ENCODE results near the gene QDPR.

The QDPR gene

DNA sequence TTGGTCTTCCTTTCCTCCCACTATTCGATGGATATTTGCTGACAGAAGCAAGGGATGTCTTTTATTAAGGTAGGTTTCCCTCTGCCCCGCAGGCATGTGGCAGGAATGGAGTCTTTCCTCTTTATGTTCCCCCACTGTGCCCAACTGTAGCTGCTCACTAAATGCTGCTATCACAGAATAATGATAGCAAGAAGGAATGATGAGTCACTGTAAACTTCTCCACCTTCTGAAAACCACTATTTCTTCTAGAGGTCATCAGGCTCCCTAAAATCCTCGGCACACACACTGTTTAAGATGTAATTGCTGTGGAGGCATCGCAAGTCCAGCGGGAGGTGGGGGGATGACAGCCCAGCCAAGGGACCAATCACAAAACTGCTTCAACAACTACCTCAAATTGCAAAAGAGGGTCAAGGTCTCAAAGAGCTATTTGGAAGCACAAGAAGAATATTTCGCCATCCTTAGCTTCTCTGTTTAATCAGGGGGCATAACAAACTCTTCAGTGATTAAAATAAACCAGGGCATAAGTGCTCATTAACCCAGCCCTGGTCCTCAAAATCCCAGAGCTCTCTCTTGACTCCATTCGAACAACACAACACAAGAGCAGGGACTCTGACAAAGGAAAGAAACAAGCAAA is 13.9 kb downstream of the QDPR start:
- peak in 1 of 42 donors; percentile 21 for DNase-seq
- intact Hi-C loops (cut with DNase I) = no loop called here

DNA sequence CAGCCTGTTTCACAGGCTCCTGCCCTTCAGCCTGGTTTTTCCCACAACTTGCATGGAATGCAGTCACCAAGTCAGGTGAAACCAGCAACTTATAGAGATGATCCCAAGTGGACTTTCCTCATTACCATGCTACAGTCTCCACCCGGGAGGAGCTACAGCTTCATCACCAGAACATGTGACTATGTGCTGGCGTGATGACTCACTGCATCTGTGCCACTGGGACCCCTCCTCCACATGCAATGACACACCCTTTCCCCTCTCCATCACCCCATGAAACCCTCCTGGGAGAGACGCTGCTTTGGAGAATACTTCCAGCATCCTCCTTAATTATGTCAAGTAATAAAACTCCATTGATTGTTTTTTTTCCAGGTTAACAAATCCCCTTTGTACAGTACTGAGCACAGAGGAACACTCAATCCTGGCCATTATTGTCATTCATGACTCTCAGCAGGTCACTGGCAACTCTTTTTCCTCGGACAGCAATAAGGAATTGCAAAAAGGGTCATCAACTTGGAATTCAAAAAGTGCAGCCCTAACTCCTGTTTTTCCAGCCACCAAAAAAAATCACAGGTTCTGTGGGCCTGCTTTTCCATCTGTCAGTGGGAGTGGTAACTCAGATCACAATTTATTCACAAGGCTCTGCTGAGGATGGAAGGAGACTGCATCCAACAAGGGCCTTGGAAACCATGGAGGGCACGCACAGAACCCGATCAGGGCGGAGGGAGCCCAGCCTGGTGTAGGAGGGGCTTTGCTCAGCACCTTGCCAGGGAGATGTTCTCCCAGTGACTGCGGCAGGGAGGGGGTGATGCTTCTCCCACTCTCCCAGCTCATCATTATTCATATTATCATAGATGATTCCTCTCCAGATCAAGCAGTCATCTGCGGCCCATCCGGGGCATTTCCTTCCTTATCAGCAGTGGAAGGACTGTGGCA is 17.4 kb downstream of the QDPR start:
- peak; percentile 48 to 92 (median 76) for DNase-seq
- intact Hi-C loops (cut with DNase I) = no loop called here

DNA sequence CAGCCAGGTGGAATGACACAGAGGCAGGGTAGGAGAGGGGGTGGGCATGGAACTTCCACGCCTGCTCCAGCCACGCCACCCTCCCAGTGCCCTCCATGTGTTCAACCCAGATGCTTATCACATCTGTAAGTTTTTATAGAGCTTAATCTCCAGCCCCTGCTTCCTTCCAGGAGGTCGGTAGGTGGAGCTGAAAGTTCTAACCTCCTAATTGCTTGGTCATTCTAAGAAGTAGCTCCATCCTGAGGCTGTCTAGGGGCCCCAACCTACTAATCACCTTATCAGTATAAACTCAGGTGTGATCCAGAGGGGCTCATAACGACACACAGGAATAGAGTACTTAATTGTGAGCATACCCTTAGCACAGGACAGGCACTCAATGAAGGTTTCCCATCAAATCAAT is 18.3 kb downstream of the QDPR start:
- intact Hi-C loops (cut with DNase I) = no loop called here

DNA sequence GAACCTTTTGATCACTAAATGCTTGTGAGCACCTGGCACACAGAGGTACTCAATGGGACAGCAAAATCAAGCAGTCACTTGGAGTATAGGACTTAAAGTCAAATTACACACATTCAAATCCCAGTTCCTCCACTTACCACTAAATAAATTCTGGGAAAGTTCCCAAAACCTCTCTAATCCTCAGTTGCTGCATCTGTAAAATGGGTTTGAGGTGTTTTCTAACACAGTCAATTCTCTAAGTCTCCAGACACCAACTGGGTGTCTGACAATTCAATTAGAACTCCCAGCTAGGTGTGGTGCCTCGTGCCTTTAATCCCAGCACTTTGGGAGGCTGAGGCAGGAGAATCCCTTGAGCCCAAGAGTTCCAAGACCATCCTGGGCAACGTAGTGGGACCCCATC is 19.0 kb downstream of the QDPR start:
- DNase-seq = peak in 1 of 42 donors; percentile 16
- intact Hi-C loops (cut with DNase I) = no loop called here

More for the DNA sequence above, 18.3 kb downstream of the QDPR start:
- DNase-seq = peak in 1 of 42 donors; percentile 21

DNA sequence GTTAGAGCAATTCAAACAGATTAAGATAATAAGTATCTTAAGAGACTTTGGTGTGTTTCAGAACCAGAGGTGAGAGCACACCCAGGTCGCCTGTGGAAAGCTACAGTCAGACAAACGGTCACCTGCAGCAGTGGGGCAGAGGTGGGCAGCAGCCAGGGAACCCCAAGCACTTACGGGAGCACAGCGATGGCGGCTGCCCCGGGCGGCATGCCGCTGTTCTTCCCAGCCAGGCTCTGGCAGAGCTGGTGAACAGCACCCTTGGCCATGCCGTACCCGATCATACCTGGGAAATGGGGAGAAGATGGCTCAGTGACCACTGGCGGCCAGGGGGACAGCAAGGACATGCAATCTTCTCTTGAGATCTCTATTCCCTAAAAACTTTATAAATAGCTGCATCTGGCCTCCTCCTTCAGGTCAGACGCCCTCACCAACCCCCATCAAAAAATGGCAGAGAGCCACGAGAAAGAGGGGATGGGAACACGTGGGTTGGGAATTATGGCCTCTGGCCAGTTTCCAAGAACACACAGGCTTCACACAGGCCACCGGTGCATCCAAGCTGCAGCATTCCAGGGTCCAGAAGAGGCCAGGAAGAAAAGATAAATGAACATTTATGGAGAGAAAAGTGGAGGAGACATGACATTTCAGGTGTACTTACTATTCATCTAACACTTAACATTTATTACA is 19.7 kb downstream of the QDPR start:
- intact Hi-C loops (cut with DNase I) = no loop called here
- DNase-seq = peak in 1 of 42 donors; percentile 24

DNA sequence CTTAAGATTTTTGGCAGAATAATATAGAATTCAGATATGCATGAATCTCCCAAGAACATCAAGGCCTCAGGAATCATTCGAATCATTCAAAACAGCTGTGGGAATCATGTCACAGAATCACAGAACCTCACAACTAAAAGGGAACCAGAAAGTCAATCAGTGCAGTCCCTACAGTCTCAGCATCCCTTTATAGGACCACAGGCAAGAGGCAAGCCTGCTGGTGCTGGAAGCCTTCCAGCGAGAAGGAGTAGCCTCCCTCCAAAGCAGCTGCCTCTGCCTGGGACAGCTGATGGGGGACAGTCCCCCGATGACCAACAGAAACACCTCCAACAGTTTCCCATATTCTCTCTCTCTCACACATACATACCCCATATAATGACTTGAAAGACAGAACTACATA is 20.7 kb downstream of the QDPR start:
- intact Hi-C loops (cut with DNase I) = no loop called here
- DNase-seq = peak in 4 of 42 donors; percentile 26 to 70 (median 39)

DNA sequence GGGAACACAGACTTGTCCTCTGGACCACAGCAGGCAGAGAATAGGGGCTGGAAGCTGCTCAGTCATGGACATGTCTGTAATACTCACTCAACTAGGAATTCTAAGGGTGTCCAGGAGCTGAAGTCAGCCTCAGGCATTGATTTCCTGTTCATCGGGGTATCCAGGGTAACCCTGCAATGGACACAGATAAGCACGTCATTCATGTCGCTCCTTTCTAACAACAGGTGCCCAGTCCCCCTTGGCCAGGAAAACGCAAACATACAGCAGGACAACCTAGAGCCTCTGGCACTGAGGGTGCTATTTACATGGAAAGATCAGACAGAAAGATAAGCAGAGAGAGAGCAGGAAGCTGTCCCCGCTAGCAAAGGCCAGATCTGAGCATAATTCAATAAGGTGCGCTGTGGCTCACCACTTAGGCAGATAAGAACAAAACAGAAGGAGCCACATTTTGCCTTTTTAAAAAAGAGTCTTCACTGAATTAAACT is 21.3 kb downstream of the QDPR start:
- intact Hi-C loops (cut with DNase I) = no loop called here
- no peak for DNase-seq

DNA sequence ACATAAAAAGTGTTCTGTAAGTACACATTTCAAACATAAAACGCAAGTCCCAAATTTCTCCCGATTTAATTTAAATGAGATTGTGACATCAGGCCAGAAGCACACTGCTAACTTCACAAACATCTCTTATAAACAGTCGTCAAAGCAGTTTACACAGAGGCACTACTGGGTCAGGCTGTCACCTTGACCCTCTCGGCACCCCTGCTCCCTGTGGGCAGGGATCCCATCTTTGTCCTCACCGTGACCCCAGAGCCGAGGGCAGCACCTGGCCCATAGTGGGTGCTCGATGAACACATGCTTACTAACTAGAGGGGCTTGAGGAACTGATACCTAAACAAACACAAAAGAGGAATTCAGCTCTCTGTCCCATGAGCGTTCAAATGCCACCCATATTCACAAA is 22.2 kb downstream of the QDPR start:
- peak in 1 of 42 donors; percentile 25 for DNase-seq
- intact Hi-C loops (cut with DNase I) = no loop called here

DNA sequence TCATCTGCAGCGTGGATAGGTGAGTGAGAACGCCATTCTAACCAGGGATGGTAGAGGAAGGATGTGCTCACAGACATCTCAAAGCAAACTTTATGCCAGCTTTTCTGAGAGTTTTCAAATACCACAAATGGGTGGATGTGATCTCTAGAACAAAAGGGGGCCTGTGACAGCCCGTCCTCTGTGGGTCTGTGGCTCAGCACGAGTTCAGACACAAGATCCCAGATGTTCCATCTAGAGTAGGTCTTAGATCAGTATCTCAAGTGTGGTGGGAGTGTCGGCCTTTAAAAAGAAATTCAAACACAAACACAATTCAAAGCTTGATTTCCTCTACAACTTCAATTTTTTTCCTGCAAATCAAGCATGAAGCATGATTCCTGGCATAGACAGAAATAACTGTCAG is 22.8 kb downstream of the QDPR start:
- peak in 1 of 42 donors; percentile 23 for DNase-seq
- intact Hi-C loops (cut with DNase I) = no loop called here

DNA sequence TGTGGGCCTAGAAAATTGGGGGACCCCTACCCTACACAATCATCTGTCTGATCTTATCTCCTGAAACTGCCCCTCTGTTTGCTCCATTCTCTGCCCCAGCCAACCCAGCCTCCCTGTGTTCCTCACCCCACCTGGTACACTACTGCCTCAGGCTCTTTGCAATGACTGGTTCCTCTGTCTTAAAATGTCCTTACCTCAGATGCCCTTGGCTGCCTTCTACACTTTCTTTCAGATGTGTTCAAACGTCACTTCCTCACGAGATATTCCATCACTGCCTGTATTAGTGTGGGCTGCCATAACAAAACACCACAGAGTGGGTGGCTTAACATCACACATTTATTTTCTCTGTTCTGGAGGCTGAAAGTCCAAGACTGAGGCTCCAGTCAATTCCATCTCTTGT is 29.2 kb downstream of the QDPR start:
- intact Hi-C loops (cut with DNase I) = no loop called here
- DNase-seq = peak in 1 of 42 donors; percentile 21

DNA sequence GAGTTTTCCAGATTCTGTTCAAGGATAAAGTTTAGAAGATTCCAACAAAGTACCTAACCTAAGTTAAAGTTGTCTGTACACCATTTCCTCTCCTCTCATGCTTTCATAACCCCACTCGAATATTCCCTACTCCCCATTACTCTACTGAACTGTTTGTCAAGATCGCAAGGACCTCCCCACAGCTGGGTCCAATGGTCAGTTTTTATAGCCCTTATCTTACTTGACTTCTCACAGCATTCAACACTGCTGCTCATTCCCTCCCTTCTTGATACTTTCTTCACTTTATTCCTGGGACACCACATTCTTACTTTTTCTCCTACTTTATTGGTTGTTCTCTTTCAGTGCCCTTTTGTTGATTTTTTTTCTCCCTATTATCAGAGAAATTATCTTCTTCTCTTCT is 30.9 kb downstream of the QDPR start:
- DNase-seq = peak in 1 of 42 donors; percentile 7
- intact Hi-C loops (cut with DNase I) = no loop called here

DNA sequence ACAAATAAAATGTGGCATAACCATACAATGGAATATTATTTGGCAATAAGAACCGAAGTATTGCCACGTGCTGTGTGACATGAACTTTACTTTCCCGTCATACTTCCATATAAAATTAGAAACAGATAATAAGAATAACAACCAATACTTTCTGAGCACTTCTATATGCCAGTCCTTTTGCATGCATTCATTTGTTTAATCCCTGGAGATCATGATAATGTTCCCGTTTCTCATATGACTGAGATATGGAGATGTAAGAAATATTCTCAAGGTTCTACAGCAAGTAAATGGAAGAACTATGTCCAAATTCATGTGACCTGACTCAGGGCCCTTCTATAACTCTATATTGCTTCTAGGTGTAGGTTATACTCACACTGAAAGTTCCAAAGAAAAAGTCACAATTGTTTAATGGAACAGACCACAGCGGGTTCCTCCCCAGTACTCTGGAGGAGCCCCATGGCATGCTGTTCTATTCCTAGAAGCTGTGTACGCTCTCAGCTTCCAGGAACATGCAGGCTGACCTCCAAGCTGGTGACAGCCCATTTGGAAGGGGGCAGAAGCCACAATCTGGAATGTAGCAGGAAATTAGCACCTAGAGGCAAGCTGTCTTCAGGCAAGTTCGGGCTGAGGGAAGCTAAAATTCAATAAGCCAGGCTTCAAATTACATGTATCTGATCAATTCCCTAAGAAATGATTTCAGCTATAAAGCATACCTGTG is 31.5 kb downstream of the QDPR start:
- peak in 1 of 42 donors; percentile 23 for DNase-seq
- intact Hi-C loops (cut with DNase I) = no loop called here

DNA sequence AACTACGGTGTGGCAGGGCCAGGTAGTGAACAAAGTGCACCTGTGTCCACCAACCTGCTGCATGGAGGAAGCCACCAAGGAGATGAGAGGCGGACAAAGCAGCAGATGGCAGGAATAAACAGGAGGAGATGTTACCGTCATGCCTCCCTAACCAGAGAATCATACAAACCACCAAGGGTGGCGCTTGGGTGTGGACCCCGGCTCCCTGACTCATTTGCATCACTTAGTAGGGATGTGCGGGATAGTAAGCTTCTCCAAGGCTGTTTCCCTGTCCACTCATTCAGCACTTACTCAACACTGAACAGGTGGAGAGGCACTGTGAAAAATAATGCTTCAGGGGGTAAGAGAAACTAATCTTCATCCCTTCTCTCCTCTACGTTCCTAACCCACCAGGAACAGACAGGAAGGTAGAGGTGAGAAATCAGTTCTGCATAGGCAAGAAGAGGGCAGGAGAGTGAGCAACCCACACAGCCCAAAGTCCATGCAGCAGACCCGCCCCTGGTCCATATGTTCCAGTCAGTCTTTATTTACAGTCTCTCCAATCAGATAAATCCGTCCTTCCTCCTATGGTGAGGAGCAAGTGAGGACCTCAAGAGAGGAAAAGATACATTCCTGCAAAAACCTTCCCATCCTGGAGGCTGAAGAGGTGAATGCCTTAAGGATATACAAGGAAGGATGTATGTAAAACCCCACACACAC is 34.0 kb downstream of the QDPR start:
- no peak for DNase-seq
- intact Hi-C loops (cut with DNase I) = no loop called here

DNA sequence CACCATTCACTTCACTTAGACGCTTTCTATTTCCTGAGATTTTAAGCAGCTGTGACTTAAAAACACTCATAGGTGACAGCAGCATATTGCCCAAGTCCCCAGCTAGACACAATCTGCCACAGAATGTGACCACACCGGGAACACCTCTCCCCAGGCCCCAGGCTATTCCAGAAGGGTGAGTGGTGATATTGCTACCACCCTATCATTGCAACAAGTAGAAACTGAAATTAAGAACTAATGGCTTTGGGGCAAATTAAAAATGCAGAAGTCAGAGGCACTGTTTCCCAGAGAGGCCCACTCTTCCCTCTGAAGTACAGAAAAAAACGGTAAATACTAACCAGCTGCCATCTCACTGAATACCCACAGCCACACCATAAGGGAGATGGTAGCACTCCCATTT is 35.0 kb downstream of the QDPR start:
- peak in 1 of 42 donors; percentile 25 for DNase-seq

DNA sequence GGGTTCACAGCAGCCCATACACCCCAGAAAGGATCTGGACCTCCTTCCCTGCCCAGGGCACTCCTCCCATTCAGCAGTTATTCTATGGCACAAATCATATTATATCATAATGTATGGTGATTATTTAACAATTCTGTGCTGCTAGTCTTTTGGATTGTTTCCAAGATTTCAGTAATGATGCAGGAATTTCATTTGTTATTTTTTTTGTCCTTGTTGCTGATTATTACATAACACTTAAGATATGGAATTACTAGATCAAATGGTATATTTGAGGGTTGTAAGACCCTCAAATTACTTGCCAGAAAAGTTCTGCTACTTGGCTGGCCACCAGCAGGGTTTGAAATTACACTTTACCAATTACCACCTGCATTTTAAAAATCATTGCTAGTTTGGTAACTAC is 36.4 kb downstream of the QDPR start:
- DNase-seq = peak in 1 of 42 donors; percentile 33
- intact Hi-C loops (cut with DNase I) = no loop called here

More for the DNA sequence above, 35.0 kb downstream of the QDPR start:
- intact Hi-C loops (cut with DNase I) = no loop called here

DNA sequence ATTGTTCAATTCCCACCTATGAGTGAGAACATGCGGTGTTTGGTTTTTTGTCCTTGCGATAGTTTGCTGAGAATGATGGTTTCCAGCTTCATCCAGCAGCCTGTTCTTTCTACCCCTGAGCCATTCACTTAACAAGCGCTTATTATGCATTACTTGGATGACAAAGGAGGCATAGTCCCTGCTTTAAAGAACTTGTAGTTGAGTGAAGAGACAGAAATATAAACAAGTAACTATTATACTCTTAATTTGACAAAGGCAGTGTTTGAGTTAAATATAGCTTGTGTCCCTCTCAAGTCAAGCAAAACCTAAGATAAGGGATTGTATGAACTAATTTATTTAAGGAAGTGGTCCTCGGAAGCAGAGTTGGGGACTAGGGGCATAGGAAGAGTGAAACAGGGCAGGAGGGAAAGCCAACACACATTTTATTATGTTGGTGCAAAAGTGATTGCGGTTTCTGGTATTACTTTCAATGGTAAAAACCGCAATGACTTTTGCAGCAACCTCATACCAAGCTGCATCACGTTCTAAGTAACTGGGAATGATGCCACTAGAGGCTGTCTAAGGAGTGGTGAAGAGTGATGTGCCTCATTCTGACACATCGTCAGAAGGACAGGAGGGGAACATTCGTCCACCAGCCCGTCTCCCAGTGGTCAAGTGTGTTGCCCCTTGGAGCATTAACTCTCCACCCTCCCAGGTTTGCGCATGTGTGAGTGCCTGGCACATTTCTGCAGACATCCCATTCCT is 41.8 kb downstream of the QDPR start:
- DNase-seq = no peak
- intact Hi-C loops (cut with DNase I) = no loop called here

DNA sequence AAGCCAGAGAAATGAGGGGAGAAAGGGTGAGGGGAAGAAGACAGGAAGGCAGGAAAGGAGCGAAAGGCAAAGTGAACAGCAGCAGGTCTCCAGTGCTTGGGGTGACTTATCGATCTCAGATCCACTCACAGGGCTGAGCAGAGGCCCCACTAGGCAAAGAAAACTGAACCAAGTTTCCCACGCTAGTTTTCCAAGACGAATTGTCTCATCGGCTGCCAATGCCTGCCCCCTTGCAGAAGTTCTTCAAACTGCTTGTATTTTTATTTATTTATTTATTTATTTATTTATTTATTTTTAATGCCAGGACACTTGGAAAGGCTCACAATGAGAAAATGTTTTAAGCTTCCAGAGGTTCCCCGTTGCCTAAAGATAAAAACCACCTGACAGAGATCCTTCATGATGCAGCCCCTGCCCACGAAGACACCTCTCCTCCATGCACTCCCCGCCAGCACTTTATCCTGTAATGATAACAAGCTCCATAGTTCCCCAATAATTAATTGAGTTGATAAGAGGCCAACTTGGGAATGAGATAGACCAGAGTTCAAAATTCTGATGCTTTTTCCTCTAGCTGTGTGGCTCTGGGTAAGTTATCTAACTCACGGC is 43.2 kb downstream of the QDPR start:
- DNase-seq = peak in 20 of 42 donors; percentile 19 to 74 (median 38)
- intact Hi-C loops (cut with DNase I) = no loop called here
